GM18520 (cell line): Measurements from ENCODE around the gene PPIA.
"Not testable (repeated sequence)": the region's sequence is repeated elsewhere in the genome, so short reads cannot be mapped to it uniquely, and the experiment has no call there.

ENCODE experiments used
- ATAC-seq: cut with Tn5 transposase; IDR thresholded peaks from one replicate; pipeline ENCODE4 v1.9.1; 2021; ENCODE audit not compliant: unreplicated experiment

PPIA gene

DNA sequence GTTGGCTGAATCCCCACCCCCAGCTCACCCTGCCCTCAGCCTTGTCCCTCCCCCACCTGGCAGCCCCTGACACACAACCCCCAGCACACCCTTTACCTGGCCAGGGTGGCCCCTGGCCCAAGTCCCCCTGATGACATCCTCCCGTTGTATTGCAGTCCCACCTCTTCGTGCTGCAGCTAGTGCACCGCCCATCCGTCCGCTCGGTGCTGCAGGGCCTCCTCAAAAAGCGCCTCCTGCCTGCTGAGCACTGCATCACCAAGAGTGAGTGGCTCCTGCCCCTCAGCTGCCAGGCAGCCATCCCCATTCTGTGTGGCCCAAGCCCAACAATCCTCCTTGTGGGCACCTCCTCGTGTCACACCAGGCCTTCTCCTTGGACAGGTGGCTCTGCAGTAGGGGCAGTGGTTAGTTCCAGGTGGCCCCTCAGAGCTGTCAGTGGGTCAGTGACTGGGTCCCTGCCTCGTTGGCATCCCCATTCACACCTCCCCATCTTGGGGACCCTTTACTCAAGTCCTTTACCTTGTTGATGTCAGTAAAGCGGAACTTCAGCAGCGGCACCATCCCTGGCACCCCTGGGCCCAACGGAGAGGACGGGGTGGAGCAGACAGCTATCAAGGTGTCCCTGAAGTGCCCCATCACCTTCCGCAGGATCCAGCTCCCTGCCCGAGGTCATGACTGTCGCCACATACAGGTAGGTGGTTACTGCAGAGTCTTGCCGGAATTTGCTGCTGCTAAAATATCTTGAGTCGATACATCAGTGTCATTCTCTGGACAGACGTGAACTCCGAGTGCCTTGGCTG, 33.6 kb upstream of the PPIA start:
- no peak for ATAC-seq

DNA sequence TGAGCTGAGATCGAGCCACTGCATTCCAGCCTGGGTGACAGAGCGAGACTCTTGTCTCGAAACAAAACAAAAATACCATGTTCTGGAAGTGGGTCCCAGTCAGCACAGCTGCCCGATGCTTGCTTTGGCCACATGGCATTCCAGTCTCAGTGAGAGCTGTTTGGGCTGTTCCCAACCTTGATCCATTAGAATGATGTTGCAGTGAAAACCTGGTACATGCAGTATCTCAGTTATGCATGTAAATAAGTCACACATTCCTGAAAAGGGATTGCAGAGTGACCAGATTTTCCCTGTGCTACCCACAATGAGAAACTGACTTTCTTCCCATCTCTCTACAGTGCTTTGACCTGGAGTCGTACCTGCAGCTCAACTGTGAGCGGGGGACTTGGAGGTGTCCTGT, 32.4 kb upstream of the PPIA start:
- no peak for ATAC-seq

DNA sequence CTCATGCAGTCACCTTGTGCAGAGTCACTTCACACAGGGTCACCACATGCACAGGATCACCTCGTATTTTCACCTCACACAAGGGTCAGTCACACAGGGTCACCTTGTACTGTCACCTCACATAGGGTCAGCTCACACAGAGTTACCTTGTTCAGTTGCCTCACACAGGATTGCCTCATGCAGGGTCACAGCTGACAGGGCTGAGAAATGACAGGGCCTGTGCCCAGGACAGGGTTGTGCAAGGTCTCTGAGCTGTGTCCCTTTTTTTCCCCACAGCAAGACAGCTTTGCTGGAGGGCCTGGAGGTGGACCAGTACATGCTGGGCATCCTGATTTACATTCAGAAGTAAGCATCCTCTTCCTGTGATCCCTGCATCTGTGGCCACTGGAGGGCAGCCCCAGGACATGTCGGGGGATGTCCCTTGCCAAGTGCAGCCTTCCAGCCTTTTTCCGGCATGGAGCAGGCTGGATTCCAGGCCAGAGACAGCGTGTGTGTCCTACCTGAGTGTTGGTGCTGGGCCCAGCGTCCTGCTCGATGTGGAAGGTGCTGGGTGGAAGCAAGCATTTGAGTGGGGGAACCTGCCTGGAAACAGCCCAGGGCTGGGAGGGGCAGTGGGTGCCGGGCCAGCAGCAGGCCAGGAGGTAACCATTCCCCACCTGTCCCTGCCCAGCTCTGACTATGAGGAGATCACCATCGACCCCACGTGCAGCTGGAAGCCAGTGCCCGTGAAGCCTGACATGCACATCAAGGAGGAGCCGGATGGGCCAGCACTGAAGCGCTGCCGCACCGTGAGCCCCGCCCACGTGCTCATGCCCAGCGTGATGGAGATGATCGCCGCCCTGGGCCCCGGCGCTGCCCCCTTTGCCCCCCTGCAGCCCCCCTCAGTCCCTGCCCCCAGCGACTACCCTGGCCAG, 31.6 kb upstream of the PPIA start:
- no peak for ATAC-seq

DNA sequence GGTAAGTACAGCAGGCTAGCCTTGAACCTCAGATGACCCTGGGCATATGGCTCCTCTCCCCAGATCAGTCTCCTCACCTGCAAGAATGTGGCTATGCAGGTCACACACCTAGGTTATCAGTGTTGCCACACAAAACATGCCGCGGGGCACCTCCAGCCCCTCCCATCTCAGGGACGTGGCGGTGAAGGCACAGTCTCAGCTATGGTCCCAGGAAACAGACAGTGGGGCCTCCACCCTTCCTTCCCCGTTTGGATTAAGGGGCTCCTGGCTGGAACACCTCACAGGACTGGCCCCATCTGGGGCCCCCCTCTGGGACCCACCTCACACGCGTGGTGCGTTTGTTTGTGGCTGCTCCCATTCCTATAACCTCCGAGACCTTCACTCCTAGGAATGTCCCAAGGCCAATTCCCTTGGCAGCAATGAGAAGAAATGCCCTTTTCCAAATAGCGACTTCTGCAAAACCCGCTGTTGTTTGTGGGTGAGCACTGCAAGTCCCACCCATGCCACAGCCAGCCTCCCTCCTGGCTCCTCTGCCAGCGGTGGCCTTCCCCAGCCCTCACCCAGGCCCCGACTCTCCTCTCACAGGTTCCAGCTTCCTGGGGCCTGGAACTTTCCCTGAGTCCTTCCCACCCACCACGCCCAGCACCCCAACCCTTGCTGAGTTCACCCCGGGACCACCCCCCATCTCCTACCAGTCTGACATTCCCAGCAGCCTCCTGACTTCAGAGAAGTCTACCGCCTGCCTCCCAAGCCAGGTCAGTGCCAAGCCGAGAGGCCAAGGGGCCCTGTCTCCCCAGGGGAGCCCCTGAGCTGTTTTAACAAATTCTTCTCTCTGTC, 30.7 kb upstream of the PPIA start:
- no peak for ATAC-seq

DNA sequence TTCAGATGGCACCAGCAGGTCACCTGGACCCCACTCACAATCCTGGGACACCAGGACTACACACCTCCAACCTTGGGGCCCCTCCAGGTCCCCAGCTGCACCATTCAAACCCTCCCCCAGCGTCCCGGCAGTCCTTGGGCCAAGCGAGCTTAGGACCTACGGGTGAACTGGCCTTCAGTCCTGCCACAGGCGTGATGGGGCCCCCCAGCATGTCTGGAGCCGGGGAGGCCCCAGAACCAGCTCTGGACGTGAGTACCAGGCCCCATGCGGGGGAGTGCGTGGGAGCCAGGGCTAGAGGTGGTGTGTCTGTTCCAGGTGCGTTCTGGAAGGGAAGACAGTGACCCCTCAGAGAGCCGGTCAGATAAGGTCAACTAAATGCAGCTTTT, 30.1 kb upstream of the PPIA start:
- no peak for ATAC-seq

DNA sequence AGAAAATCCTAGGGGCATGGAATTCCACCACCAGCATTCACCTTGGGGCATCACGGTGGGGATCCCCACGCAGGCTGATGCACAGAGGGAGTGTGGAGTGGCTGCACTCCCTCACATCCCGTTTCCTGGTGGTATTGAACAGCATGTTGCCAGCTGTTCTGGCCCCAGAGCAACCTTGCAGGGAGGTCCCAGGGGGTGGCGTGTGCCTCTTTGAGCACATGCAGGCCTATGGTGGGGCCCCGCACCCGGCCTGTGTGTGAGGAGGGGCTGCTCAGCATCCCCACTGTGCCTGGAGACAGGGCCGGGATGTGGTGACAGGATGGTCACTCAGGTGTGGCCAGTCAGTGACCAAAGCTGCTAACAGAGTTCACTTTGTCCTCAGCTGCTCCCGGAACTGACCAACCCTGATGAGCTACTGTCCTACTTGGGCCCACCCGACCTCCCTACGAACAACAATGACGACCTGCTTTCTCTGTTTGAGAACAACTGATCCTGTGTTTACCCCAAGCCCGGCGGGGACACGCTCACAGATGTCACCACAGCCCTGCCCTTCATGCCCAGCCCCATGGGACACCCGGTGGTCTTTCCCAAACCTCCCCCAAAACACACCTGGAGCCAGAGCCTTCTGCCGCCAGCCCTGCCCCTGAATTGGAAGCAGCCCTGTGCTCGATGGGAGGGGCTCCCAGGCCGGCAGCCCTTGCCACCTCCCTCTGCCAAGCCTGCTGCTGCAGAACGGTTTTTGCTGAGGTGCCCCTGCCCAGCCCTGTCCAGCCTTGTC, 29.2 kb upstream of the PPIA start:
- ATAC-seq = no peak

DNA sequence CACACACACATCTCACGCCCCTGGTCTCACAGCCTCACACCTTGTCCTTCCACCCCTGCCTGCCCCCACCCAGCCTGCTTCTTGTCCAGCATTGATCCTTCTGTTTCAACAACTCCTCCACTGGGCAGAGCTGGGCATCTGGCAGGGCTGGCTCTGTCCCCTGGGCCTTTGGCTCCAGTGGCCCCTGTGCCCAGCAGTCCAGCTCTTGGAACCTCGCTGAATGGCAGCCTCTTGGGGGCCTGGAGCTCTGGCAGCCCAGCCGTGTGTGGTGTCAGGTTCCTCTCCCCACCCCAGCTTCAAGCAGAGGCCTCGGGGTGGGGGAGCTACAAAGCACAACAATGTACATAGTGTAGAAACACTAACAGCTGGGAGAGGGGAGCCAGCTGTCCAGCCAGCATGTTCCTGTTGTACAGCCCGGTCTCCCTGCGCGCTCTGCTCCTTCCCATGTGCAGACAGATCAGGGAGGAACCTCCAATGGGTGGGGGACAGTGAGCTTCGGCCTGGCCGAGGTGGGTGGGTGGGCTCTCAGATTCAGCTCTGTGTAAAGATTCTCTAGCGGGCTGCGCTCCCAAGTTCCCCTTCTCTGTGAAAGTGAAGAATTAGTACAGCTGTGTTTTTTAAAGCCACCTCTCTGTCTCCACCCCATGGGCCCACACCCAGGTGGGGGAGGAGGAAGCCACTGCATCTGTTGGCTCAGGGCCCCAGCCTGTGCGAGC, 28.4 kb upstream of the PPIA start:
- ATAC-seq = no peak

DNA sequence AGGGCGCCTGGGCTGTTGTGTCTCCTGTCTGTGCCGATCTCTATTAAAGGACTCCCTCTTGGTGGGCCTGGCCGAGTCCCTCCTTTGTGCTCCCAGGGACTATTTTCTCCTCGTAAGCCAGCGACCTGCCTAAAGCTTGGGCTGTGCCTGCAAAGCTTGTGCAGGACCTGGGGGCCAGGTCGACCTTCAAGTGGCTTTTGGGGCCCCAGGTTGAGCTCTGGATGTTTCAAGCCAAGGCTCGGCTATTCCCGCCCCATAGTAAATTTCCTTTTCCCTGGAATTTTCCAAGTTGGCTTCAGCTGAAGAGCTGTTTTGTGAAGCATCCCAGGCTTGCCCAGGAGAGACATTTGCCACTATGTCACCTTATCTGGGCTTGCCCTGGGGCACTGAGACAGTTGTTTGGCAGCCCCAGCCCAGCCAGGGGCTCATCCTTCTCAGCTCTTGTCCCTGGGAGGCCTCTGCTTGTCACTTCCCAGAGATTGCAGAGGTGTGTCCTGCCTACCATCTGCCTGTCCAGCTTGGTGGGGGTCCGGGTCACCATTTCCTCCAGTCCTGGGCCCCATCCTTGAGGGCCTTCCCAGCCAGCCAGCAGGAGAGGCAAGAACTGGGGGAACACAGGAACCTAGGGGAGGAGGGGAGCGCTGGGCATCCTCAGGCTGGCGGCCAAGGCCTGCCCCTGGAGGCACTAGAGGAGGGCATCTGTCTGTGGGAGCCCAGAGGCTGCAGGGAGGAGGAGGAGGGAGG, 27.7 kb upstream of the PPIA start:
- ATAC-seq = no peak

DNA sequence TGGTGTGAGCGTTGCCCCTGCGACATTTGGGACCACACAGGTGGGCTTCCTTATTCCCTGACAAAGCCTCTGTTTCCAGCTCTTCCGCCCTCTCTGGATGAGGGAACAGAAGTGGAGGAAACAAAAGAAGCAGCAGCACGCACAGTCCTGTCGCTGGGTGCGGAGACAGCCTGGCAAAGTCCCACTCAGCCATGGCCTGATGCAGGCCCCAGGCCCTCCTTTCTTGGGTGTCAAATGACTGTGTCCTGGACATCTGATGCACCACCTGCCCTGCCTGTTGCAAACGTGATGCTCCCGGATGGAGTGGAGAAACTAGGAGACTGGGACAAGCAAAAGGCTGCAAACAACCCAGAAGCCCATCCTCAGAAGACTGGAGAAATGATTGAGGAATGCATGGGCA, 27.1 kb upstream of the PPIA start:
- ATAC-seq = no peak

DNA sequence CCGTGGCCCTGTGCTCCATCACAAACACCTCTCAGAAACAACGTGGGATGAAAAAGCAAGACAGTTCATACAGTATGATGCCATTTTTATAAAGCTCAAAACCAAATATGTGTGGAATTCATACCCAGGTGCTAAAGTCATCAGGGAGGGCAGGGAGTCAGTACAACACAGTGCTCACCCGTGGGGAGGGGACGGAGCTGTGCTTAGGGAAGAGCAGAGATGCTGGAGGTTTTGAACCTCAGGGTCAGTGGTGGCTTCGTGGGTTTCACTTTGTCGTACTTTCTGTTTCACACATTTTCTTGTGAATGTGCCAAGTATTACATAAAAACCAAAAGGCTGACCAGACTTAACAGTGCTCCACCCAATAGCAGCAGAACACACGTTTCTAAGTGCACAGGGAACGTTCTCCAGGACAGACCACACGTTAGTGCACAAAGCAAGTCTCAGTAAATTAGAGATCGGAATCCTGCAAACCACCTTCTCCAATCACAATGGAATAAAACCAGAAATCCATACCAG, 26.6 kb upstream of the PPIA start:
- peak; percentile 56 for ATAC-seq

DNA sequence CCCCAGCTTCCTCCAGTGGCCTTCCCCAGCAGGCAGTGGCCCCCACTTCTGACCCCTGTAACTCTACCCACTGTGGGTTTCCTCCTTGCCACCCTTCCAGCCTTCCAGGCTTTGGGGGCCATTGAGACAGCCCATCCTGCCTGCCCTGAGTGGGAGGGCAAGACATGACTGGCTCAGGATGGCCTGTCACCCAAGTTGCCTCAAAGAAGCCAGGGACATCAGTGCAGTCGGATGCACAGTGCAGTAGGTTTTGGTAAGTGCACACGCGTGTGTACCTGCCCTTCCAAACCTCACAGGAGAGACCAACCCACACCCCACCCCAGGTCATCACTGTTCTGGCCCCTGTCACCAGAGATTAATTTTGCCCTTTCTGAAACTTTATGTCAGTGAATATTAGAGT, 25.1 kb upstream of the PPIA start:
- ATAC-seq = no peak

DNA sequence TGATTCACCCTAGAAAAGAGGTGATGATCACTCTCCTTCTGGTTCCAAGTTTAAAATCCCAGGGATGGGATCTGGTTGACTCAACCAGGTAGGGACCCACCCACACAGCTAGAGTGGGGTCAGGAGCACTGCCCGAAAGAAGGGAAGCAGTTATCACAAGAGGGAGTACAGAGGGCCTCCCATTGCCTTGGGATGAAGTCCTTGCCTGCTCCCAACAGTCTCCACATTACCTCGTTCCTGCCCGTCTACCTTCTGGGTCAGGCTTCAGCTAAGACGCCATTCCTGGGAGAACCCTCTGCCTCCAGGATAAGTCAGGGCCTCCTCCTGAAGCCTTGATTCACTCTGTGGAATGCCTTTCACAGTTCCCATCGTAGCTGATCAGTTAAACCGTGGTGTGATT, 24.0 kb upstream of the PPIA start:
- ATAC-seq = no peak

DNA sequence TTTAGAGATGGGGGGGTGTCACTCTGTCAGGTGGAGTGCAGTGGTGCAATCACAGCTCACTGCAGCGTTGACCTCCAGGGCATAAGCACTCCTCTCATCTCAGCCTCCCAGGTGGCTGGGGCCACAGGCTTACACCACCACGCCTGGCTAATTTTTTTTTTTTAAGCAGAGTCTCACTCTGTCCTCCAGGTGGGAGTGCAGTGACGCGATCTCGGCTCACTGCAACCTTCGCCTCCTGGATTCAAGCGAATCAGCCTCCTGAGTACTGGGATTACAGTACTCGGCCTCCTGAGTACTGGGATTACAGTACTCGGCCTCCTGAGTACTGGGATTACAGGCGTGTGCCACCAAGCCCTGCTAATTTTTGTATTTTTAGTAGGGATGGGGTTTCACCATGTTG, 23.6 kb upstream of the PPIA start:
- ATAC-seq = no peak

DNA sequence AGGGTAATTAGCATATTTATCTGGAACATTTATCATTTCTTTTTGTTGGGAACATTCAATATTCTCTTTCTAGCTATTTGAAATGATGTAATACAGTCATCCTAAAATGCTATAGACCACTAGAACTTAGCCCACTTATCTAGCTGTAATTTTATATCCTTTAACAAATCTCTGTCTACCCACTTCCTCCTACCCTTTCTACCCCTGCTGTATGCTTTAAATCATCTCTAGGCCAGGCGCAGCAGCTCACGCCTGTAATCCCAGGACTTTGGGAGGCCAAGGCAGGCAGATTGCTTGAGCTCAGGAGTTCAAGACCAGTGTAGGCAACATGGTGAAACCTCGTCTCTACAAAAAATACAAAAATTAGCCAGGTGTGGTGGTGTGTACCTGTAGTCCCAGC, 22.0 kb upstream of the PPIA start:
- not testable (repeated sequence) for ATAC-seq

DNA sequence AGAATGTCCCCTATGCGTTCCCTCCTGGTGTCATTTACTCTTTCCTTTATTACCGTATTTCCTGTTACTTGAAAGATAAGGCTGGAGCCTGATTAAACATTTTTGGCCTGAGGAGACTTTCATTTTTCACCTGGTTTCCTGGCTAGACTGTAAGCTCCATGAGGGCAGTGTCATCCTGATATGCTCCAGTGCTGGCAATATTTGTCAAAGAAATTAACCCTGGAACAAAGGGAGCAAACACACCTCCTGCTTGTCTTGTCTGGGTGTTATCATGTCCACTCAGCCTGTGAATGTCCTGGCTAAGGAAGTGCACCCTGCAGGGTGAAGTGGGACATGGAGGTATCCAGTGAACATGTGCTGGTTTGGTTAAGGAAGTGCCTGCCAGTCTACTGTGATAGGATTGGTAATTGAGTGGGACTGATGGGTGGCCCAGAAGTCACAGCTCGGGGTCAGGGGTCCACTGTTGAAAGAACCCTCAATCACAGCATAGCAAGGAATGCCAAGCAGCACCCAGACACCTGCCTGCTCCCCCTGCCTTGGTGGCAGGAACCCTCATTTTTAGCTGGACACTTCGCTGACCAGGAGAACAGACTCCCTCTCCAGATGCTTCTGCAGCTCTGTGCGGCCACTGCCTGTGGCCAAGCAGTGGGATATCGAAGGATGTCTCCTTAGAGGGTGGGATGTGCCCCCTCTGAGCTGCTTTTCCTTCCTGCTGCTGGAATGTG, 20.9 kb upstream of the PPIA start:
- ATAC-seq = no peak

DNA sequence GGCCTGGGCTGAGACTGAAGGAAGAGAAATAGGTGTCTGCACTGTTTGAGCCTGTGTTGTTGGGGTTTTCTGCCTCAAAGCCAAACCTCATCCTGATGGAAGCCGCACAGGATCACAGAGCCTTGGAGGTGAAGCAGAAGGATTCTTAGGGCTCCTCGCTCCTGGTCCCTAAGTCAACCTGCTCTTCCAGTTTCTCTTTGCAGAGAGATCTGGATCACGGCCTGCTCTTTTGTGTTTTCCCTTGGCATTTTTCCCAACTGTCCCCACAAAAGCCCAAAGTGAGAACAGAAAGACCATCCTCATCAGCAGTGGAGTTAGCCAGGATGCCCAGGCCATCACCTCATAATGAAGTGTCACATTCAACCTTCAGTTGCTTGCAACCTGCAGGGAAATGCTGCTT, 20.3 kb upstream of the PPIA start:
- no peak for ATAC-seq

DNA sequence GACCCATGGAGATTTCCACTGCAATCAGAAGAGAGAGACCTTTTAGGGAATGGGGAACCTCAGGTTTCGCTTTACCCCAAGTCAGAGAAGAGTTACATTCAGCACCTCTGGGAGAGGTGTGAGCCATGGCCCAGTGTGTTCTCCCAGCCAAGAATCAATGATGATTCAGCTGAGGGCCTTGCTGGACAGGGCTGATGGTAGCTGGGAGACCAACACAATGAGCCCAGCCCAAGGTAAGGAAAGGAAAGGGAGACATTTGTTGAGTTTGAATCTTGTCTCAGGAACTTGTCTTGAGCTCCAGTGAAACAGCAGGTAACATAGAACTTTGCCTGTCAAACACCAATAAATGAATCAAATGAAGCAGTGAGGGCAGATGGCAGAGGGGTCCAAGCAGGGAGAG, 14.0 kb upstream of the PPIA start:
- no peak for ATAC-seq

DNA sequence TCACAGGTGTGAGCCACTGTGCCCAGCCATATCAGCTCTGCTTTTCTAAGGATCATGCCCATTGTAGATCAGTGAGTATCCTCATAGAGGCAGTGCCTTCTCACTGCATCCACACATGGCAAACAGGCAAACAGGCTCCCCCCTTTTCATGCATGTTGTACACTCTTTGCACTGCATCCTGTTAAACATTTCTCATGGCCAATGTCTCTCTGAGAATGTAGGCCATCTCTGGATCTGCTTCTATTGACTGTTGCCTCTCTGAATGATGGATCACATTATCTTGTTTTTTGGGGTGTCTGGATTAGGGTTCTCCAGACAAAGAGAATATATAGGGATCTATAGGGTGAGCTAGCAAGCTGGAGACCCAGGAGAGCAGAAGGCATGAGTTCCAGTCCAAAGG, 13.1 kb upstream of the PPIA start:
- no peak for ATAC-seq
